GM18511 (cell line): ENCODE data around the gene SMIM41.

Experiments
- ATAC-seq: cut with Tn5 transposase; IDR thresholded peaks from one replicate; pipeline ENCODE4 v1.9.1; 2021; ENCODE audit warnings: mild to moderate bottlenecking, moderate library complexity; ENCODE audit not compliant: unreplicated experiment

SMIM41 gene

DNA sequence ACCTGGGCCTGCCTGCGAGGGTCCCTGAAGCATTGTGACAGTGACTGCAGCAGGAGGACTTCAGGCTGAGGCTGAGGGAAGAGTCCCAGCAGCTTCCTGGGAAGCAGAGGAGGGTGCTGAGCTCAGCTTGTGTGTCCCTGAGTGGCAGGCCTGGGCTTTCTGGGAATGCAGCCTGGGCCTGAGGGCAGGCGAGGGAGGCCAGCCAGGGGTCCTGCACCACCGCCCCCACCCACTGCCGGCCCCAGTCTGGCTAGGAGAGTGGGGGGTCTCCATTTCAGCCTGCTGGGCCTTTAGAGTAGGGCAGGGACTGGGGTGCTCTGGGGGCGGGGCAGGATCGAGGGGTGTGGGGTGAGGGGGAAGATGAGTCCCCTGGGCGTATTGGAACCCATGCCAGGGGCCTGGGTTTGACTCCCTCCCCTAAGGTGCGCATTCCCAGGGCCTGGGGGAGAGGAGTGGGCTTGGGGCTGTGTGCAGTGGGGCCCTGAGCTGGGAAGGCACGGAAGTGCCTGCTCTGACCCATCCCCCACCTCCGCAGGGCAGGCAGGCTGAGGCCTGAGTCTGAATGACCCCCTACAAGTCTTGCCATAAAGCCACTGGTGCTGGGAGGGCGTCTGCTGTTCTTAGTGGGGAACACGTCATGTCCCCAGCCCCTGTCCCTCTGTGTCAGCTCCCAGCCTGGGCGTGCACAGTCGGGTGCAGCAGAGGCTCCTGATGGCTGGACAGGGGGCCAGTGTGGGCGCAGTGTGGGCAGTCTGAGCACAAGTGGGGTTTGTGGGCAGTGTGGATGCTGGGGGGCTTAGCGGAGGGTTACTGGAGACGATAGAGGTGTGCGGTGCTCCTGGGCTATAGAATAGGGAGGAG, 66.0 kb downstream of the SMIM41 start:
- no peak for ATAC-seq

DNA sequence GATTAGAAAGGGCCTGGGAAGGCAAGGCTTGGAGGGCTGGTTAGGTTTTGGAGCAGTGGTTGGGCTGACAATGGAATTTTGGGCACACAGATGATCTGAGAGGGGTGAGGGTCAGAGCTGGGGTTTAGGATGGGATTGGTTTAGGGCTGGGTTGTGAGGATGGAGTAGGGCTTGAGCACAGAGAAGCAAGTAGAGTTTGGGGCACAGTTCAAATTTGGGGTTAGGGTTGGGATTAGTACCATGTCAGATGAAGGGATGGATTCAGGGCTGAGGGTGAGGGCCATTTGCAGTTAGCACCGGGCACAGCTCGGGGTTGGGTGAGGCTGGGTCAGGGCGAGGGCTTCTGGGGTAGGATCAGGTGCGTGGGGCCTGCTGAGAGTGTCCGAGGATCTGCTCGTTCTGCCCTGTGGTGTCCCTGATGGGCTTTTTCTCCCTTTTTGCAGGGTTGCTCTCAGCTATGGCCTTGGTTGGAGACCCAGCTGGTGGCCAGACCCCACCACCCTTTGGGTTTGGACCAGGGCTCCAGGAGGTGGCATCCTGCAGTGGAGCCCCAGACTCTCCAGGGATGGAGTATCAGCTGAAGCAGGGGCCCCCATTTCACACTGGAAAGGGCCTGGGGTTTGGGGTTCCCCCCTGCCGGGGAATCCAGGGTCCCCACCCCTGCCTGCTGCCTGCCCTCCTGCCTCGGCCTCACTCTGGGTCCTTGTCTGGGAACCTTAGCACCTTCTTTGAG, 66.8 kb downstream of the SMIM41 start:
- no peak for ATAC-seq

DNA sequence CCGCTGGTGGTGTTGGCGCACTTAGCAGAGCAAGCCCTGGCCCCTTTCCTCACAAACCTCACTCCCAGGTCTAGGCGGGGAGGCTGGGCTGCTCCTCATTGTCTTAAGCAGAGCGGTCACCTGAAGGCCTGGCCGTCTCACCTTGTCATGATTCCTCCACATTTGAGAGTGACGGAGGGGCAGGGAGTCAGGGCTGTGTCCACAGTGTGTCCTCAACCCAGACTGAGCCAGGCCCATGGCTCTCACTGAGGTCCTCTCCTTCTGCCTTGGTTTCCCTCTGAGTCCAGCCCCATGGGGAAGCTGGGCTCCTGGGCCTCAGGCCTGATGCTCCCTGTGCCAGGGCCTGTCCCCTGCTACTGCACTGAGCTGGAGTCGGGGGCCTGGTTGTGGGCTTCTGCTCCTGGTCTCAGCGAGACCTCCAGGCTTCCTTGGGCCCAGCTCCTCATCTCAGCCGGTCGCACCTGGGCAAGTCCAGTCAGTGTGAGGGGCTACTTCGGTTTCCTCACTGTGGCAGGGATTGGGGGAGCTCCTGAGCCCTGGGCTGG, 67.4 kb downstream of the SMIM41 start:
- no peak for ATAC-seq

DNA sequence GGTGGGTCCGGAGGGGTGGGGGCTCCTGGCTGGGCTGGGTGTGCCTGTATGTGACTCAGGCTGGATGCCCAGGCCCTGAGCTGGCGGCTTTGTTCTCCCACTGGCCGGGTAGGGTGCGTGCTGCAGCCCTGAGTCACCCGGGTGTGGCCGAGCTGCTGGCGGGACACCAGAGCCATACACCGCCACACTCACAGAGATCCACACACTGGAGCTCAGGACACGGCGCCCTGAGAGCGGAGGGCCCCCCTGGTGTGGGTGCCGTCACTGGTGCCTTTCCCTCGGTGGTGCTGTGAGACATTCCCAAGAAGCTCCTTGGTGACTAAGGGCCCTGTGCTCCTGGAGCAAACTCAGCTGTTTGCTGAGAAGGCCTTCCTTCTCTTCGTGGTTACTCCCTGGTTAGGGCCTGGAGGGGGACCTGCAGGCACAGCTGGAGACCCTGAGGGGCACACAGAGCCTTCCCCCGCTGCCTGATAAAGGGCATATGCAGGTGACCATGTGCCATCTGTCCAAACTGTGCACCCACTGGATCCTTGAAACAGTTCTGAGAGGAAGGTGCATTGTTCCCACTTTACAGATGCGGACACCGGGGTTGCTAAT, 68.0 kb downstream of the SMIM41 start:
- ATAC-seq: no peak

DNA sequence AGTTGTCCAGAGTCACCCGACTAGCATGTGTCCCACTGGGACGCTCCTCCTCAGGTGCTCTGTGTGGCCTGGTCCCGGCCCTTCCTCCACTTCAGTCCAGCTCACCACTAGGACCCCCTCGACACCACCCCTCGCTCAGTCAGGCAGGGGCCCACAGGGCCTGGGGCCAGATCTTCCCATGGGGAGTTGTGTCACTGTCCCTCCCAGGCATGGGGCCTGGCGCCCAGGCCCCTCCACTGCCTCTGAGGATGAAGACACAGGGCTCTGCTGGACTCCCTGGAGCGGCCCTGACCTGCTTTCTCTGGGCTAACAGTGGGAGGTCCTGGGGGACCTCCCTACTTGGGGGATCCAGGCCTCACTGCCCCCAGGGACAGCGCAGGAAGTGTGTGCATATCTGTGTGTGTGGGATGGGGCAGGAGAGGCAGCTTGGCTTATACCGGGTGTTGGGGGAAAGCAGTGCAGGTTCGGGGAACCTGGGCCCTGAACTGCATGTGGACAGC, 68.5 kb downstream of the SMIM41 start:
- ATAC-seq: no peak

DNA sequence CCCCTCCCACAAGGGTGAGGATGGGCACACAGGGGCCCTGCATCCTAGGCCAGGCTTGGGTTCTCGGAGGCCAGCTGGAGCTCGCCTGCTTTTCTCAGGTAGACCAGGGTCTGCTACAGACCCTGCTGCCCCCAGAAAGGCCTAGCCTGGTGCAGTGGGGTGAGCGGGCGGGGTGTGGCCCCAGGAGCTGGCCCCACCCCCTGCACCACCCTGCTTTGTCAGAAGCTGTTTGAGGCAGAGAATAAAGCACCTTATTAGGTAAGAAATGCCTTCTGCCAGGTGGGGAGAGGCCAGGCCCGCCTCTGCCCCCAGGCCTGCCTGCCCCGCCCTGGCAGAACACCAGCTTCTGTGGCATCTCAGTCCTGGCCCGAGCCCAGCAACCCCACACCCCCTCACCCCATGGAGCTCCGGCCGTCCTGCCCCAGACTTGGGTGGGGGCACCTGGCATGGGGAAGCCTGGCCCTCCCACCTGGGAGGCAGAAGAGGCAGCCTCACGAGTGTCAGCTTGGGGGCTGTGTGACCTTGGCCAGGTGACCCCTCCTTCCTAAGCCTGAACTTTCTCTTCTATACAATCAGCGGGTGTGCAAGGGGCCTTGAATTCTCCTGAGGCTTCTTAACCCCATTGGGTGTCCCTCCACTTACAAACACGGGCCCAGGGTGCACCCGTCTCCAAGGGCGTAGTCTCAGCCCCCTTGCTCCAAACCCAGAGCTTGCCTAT, 69.1 kb downstream of the SMIM41 start:
- no peak for ATAC-seq

DNA sequence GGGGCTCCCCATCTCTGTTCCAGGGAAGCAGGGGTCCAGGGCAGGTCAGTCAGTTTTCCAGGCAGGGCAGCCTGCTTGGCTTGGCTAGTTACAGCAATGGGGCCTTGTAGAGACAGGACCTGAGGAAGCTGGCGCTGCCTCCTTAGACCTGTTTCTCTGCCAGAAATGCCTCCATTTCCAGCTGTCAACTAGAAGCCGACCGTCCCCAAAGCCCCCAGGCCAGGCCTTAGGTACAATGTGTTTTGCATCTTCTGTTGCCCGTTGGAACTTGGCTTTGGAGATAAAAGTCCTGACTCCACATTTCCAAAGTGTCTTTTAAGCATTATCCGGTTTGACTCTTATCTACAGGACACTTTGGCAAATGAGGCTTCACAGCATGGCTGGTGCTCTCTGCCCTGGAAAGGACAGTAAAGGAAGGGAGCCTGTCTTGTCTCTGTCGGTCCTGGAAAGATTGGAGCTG, 69.7 kb downstream of the SMIM41 start:
- no peak for ATAC-seq

DNA sequence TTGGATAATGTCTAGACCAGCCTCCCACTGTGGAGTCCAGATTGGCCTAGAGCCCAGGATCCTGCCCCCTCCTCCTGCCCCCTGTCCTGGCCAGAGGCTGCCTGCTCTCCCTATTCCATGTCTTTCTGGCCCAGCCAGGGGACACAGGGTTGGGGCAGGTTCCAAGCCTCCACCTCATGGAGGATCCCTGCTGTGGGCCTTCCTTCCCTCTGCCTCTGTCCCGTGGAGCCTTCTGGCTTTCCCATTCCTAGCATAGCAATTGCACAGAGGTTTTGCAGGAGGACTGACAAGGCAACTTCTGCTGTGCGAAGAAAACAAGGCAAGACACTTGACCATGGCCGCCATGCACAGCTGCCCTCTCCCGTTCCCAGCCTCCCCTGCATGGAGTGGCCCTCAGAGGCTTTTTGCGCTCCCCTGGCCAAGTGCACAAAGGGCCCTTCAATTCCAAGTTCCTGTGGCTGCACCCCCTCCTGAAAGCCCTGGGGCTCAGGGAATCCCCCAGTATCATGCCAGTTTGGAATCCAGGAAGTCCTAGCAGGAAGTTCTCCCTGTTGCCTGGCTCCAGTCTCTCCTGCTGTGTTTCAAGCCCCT, 70.2 kb downstream of the SMIM41 start:
- no peak for ATAC-seq

DNA sequence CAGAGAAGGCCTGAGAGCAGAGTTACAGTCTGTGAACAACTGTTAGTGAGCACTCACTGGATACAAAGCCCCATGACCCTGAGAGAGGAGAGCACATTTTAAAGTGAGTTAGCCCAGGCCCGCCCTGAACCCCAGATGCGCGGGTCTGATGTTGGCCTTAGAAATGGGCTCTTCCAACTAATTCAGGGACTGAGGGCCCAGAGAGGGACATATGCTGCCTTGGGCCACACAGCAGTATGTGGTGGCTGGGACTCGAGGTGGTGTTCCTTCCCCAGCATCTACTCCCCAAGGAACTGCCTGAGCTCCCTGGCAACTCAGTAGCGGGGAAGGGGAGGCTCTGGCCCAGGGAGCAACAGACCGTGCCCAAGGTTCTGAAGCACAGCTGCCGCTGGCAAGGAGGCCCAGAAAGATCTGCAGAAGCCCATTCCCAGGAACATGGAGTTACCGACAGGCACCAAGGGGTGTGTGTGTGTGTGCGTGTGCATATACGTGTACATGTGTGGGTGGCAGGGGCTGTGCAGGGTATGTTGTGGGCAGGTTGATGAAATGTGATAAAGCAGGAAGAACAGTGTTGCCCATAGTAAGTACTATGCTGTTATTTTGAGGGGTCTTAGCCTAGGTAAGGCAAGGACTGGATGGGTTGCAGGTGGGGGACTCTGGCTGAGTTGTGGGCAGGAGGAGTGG, 71.8 kb downstream of the SMIM41 start:
- ATAC-seq: no peak

DNA sequence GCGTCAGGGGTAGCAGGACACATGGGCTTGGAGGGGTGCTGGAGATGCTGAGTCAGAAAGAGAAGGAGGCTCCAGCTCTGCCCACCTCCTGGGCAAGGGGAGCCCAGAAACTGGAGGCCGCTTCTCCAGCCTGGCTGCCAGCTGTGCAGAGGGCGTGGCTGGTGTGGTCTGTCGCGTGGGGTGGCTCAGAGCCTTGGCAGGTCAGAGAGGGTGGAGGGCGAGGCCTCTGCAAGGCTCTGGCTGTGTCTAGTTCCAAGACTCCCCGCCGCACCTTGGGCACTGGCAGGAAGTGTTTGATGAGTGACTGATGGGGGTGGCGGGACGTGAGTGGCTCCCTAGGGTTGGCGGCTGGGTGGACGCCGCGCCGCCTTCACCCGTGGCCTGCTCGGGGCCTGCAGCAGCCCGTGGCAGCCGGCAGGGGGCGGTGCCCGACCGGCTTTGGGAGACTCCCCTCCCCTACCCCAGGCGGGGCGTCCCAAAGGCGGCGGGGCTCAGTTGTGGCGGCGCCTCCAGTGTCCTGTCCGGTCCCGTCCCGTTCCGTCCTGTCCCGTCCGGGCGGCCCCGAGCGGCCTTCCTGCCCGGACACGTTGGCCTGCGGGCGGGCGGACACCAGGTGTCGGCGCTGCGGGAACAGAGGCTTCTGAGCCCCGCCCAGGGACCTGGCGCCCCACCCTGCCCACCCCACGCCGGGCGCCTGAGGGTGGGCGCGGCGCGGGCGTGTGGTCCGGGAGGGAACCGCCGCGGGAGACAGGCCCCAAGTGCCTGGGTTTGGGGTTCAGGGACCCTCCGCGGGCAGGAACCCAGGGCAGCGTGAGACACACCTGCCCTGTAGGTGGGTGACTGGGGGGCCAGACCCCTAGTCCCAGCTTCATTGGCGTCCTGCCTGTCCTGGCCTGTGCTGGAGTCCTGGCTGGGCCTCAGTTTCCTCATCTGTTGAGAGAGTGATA, 72.6 kb downstream of the SMIM41 start:
- ATAC-seq: no peak

DNA sequence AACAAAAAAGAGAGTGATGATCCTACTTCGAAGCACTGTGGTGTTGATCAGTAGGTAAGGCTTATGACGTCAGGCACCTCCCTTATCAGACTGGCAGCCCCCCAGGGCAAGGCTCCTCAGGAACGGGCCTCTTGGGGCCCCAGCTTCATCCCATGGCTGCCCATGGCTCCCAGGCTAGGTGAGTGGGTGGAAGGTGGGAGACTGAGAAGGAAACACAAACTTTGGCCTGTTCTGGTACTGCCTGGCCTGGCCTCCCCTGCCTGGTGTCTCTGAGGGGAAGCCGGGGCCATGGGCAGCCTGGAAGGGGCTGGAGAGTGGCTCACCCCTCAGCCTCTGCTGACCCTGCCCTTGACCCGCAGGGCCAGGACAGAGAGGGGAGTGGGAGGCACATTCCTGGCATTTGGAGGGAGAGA, 73.4 kb downstream of the SMIM41 start:
- no peak for ATAC-seq

DNA sequence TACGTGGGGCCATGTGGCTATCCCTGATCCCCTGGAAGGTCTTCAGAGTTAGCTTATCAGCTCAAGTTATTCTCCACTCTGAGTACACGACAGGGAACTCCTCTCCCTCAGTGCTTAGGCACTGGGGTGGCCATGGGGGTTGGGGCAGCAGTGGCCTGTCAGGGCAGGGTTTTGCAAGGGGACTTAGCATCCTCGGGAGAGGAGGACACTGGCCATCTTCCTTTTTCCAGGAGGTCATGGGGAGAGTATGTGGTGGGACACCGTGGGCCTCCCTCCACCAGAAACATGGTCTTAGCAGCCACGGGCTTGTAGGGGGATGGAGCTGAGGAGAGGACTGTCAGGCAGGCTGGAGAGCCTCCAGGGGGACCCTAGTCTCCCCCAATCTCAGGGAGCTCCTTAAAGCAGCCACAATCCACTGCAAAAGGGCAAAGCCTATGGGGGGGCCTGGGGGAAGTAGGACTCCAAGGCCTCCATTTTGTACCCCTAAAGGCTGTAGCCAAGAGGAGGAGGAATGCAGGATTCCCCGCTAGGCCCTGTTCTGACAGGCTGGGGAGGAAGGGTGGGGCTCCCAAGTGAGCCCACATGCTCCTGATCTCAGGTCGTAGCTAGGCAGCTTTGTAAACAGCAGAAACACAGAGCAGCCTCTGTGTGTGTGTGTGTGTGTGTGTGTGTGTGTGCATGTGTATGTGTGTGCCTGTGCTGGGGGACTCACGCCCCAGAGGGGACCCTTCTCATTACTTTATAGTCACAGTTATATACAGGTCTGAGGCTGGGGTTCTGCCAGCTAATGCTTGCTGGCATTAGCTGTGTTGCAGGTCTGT, 75.8 kb downstream of the SMIM41 start:
- no peak for ATAC-seq

DNA sequence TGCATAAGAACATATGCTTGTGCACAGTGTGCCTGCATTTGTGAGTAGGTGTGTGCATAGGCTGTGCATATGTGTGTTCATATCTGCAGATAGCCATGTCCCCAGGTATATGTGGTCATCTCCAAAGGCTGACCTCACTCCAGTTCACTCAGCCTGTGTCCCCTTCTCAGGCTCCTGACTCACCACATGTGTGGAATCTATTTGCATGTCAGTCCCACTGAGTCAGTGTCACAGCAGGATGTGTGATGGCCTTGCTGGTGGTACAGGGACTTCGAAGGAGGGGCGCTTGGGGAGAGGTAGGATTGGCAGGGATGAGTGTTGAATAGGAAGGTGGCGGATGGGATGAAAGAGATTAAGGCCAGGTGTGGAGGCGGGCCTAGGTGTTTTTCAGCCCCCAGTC, 76.8 kb downstream of the SMIM41 start:
- no peak for ATAC-seq

DNA sequence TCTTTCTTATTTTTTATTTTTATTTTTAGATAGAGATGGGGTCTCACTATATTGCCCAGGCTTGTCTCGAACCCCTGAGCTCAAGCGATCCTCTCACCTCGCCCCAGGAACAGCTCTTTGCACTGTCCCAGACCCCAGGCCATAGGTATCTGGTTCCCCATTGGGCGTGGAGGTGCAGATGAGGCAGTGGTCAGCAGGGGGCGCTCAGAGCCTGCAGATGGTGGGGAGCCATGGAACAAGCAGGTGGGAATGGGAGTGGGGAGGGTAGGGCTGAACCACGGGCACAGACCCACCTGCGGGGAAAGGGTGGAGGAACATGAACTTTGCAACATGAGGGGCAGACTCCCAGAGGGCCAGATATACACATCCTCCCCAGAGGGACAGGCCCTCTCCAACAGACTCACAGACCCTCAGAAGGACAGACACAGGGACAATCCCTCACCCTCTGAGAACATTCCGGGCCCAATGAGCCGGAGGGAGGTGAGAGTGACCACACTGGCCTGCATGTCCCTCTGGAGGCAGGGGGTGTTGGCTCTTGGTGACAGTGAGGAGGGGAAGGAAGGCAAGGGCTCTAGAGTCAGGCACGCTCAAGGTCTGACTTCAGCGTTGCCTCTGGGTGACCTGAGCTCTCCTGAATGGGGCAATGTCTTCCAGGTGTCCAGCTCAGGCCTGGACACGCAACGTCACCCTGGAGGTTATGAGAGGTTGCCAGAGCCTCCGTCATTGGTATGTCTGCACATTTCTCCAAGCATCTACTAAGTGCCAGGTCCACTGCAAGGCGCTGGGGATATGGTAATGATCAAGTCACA, 77.5 kb downstream of the SMIM41 start:
- ATAC-seq: no peak

DNA sequence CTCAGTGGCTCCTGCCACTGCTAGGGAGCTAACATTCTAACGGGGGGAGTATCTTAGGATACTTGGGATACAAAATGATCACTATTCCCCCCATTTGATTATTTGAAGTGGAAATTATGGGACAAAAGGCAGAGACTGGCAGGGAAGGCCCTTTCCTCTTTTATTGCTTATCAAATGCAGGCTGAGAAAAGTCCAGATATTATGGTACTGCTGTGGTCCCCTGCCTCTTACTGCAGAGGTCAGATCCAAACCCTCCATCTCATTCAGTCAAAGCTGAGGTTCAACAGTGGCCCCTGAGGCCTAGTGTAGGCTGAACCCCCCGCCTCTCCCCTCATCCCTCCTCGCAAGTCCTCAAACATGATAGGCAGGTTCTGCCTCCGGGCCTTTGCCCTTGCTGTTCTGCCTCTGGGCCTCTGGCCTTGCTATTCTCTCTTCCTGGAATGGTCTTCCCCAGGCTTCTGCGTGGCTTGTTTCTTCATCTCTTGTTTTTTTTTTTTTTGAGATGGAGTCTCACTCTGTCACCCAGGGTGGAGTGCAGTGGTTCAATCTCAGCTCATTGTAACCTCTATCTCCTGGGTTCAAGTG, 78.2 kb downstream of the SMIM41 start:
- no peak for ATAC-seq
